Hepatic stellate cell (primary cell): Measurements from ENCODE around the gene JAK2.

ENCODE experiments used
- DNase-seq: peaks from one replicate; pipeline ENCODE4 v3.0.0; 2011; ENCODE audit warnings: low spot score

The JAK2 gene

DNA sequence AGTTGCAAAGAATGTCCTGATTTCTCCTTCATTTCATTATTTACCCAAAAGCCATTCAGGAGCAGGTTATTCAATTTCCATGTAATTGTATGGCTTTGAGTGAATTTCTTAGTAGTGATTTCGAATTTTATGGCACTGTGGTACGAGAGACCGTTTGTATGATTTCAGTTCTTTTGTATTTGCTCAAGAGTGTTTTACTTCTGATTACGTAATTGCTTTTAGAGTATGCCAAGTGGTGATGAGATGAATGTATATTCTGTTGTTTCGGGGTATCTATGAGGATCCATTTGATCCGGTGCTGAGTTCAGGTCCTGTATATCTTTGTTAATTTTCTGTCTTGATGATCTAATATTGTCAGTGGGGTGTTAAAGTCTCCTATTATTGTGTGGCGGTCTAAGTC, 159.1 kb downstream of the JAK2 start:
- no peak for DNase-seq

DNA sequence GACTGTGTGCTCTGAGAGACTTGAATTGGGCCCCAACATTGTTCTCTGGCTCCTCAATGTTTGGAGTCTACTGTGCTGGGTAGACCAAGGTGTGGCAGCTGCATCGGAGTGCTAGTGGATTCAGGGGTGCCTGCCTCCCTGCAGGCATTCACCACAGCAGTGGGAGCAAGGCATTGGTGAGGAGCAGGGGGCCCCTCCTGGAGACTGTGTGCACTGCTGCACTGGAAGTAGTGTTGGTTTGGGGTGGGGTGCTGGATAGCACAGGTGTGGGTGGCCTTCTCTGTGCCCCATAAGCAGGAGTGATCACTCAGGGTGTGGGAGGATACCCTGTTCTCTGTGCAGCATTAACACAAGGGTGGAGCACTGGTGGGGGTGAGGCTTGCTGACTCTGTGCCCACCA, 161.2 kb downstream of the JAK2 start:
- no peak for DNase-seq
